GM12878 (cell line): ENCODE data around the gene CASP4. TPM values are rescaled to one million over a fixed set of nuclear protein-coding genes. Genes with fewer than 3 reads are reported as not detected.

Experiments used
- CBX3 ChIP-seq: fragments of 200-600 bp; sonication (generic); IDR thresholded peaks from 2 replicates; pipeline ENCODE4 v1.6.1; 2016; ENCODE audit warnings: low read depth, borderline replicate concordance
- ESRRA ChIP-seq: IDR thresholded peaks from 2 replicates; pipeline ENCODE4 v1.6.1; 2012; ENCODE audit warnings: mild to moderate bottlenecking, low read length, improper control_type of control experiment
- IKZF1 ChIP-seq: fragments of 450-650 bp; conservative IDR thresholded peaks from 2 replicates; pipeline ENCODE4 v1.6.1; 2017; ENCODE audit warnings: antibody characterized with exemption, mild to moderate bottlenecking
- IRF4 ChIP-seq: IDR thresholded peaks from 2 replicates; pipeline ENCODE4 v1.6.1; 2011; ENCODE audit warnings: low read depth, low read length
- MEF2A ChIP-seq: IDR thresholded peaks from 2 replicates; pipeline ENCODE4 v1.6.1; 2011; ENCODE audit warnings: low read depth, mild to moderate bottlenecking, low read length, moderate library complexity; ENCODE audit not compliant: insufficient read depth
- TCF7 ChIP-seq: IDR thresholded peaks from 2 replicates; pipeline ENCODE4 v1.6.1; 2014; ENCODE audit warnings: antibody characterized with exemption, borderline replicate concordance
- polyA plus RNA-seq, 11 experiments: library from polyadenylated mRNA; depleted of rRNA in 4 of 11; unstranded in 6 of 11; stranded (reverse) in 5 of 11; fragments of >200 nt; fragmentation: Nextera tagmentation in 4 of 11; fragmentation: Illumina TruSeq in 1 of 11; extraction: Ambion mirVana in 4 of 11; extraction: Trizol in 1 of 11; gene quantifications; 1 replicate in 1 of 11; 2 replicates in 10 of 11; pipeline versions ENCODE4 v1.2.1 to v1.2.3, GENCODE V29; 2011 to 2016; ENCODE audit warnings: inconsistent platforms in 2 of 11, missing spikeins in 2 of 11, low read depth in 1 of 11
- total RNA-seq, 4 experiments: library from RNA; depleted of rRNA in 3 of 4; stranded (reverse); fragments of >200 nt in 3 of 4; fragmentation: Illumina TruSeq in 1 of 4; extraction: Trizol in 1 of 4; gene quantifications; 2 replicates each; pipeline versions ENCODE4 v1.2.1 to v1.2.3, GENCODE V29; 2013 to 2021
- TF ChIP-seq, protein P1 (sequence below): fragments of 450-650 bp; formaldehyde crosslinking; IDR thresholded peaks from 2 replicates; pipeline ENCODE4 v1.4.0; 2022; ENCODE audit warnings: mild to moderate bottlenecking, moderate library complexity
- TF ChIP-seq, protein P2 (sequence below): IDR thresholded peaks from 2 replicates; pipeline ENCODE4 v1.6.1; 2012; ENCODE audit warnings: improper control_type of control experiment, low read depth, low read length; ENCODE audit not compliant: insufficient replicate concordance

Gene CASP4
- total and polyA plus RNA-seq, 10 of the 15 experiments (the other 5 are each of a cell fraction or from before 2014, with no cell fraction given), result 25.3 to 113 (median 50.0) TPM

DNA sequence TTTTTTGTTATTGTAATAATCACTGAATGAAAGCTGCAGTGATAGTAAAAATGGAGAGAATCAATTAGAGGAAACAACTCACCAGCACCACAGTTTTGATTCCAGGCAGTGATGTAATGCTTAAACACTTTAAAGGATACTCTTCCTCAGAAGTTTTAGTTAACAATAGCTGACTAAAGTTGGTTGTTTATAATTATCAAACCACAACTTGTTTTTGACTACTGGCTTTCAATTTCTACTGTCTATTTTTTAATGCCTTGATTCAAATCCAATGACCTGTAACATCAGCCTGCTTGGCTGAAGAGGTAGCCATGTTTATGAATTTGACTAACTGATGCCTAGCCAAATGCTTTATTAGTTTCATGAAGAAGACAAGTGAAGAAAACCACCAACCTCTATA is 51.9 kb downstream of the CASP4 start (continued):
- TF ChIP-seq, protein P1, sequence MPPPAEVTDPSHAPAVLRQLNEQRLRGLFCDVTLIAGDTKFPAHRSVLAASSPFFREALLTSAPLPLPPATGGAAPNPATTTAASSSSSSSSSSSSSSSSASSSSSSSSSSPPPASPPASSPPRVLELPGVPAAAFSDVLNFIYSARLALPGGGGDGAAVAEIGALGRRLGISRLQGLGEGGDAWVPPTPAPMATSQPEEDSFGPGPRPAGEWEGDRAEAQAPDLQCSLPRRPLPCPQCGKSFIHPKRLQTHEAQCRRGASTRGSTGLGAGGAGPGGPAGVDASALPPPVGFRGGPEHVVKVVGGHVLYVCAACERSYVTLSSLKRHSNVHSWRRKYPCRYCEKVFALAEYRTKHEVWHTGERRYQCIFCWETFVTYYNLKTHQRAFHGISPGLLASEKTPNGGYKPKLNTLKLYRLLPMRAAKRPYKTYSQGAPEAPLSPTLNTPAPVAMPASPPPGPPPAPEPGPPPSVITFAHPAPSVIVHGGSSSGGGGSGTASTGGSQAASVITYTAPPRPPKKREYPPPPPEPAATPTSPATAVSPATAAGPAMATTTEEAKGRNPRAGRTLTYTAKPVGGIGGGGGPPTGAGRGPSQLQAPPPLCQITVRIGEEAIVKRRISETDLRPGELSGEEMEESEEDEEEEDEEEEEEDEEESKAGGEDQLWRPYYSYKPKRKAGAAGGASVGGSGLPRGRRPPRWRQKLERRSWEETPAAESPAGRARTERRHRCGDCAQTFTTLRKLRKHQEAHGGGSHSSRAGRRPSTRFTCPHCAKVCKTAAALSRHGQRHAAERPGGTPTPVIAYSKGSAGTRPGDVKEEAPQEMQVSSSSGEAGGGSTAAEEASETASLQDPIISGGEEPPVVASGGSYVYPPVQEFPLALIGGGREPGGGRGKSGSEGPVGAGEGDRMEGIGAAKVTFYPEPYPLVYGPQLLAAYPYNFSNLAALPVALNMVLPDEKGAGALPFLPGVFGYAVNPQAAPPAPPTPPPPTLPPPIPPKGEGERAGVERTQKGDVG, result no peak
- TF ChIP-seq IRF4 (no peak), TCF7 (no peak), IKZF1 (no peak), ESRRA (no peak), CBX3 (no peak), MEF2A (no peak)
- TF ChIP-seq, protein P2, sequence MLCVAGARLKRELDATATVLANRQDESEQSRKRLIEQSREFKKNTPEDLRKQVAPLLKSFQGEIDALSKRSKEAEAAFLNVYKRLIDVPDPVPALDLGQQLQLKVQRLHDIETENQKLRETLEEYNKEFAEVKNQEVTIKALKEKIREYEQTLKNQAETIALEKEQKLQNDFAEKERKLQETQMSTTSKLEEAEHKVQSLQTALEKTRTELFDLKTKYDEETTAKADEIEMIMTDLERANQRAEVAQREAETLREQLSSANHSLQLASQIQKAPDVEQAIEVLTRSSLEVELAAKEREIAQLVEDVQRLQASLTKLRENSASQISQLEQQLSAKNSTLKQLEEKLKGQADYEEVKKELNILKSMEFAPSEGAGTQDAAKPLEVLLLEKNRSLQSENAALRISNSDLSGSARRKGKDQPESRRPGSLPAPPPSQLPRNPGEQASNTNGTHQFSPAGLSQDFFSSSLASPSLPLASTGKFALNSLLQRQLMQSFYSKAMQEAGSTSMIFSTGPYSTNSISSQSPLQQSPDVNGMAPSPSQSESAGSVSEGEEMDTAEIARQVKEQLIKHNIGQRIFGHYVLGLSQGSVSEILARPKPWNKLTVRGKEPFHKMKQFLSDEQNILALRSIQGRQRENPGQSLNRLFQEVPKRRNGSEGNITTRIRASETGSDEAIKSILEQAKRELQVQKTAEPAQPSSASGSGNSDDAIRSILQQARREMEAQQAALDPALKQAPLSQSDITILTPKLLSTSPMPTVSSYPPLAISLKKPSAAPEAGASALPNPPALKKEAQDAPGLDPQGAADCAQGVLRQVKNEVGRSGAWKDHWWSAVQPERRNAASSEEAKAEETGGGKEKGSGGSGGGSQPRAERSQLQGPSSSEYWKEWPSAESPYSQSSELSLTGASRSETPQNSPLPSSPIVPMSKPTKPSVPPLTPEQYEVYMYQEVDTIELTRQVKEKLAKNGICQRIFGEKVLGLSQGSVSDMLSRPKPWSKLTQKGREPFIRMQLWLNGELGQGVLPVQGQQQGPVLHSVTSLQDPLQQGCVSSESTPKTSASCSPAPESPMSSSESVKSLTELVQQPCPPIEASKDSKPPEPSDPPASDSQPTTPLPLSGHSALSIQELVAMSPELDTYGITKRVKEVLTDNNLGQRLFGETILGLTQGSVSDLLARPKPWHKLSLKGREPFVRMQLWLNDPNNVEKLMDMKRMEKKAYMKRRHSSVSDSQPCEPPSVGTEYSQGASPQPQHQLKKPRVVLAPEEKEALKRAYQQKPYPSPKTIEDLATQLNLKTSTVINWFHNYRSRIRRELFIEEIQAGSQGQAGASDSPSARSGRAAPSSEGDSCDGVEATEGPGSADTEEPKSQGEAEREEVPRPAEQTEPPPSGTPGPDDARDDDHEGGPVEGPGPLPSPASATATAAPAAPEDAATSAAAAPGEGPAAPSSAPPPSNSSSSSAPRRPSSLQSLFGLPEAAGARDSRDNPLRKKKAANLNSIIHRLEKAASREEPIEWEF, result no peak
